Osteoblast (primary cell): ENCODE results near the gene TMPRSS11E. TPM values are rescaled to one million over a fixed set of nuclear protein-coding genes. Genes with fewer than 3 reads are reported as not detected.

Experiments used
- DNase-seq: peaks from one replicate; pipeline ENCODE4 v3.0.0; 2011; ENCODE audit warnings: low spot score, mixed read lengths; ENCODE audit not compliant: insufficient read length; ENCODE audit errors: missing footprints
- H2AFZ ChIP-seq: 2 replicates; pipeline ENCODE4 v1.6.0; 2011; ENCODE audit warnings: mild to moderate bottlenecking, low read length
- H3K27ac ChIP-seq: 2 replicates; pipeline ENCODE4 v1.5.1; 2011; ENCODE audit warnings: mild to moderate bottlenecking, low read depth, low read length, moderate library complexity
- H3K27me3 ChIP-seq: 2 replicates; pipeline ENCODE4 v1.6.0; 2012; ENCODE audit warnings: mild to moderate bottlenecking, control low read depth, inconsistent platforms, low read length, moderate library complexity; ENCODE audit not compliant: insufficient read depth
- H3K36me3 ChIP-seq: 2 replicates; pipeline ENCODE4 v1.5.1; 2011; ENCODE audit warnings: mild to moderate bottlenecking, low read length, control low read depth, moderate library complexity; ENCODE audit not compliant: insufficient read depth
- H3K4me1 ChIP-seq: 2 replicates; pipeline ENCODE4 v1.5.1; 2011; ENCODE audit warnings: mild to moderate bottlenecking, low read length, control low read depth, moderate library complexity; ENCODE audit not compliant: insufficient read depth
- H3K4me2 ChIP-seq: 2 replicates; pipeline ENCODE4 v1.6.0; 2011; ENCODE audit warnings: mild to moderate bottlenecking, low read length; ENCODE audit not compliant: insufficient read depth
- H3K4me3 ChIP-seq: fragments of 200-600 bp; sonication (generic); 3 replicates; pipeline ENCODE4 v1.5.1; 2012; ENCODE audit warnings: mild to moderate bottlenecking, low read length, inconsistent platforms; ENCODE audit not compliant: insufficient read depth
- H3K79me2 ChIP-seq: 2 replicates; pipeline ENCODE4 v1.6.0; 2012; ENCODE audit warnings: mild to moderate bottlenecking, low read length, control low read depth, inconsistent platforms; ENCODE audit not compliant: insufficient read depth
- H3K9me3 ChIP-seq: 2 replicates; pipeline ENCODE4 v1.5.1; 2011; ENCODE audit warnings: low read depth, low read length, control low read depth
- H4K20me1 ChIP-seq: 2 replicates; pipeline ENCODE4 v1.6.0; 2012; ENCODE audit warnings: mild to moderate bottlenecking, low read length, control low read depth; ENCODE audit not compliant: insufficient read depth
- total RNA-seq: library from RNA; depleted of rRNA; stranded (reverse); fragments of >200 nt; gene quantifications from 2 replicates; pipeline ENCODE4 v1.2.3, GENCODE V29; 2012
- TF ChIP-seq, protein P1 (sequence below): IDR thresholded peaks from 2 replicates; pipeline ENCODE4 v1.5.1; 2011; ENCODE audit warnings: mild to moderate bottlenecking, low read depth, low read length, moderate library complexity; ENCODE audit errors: extremely low read depth

TMPRSS11E gene
- total RNA-seq, 1 donor, result not detected

DNA sequence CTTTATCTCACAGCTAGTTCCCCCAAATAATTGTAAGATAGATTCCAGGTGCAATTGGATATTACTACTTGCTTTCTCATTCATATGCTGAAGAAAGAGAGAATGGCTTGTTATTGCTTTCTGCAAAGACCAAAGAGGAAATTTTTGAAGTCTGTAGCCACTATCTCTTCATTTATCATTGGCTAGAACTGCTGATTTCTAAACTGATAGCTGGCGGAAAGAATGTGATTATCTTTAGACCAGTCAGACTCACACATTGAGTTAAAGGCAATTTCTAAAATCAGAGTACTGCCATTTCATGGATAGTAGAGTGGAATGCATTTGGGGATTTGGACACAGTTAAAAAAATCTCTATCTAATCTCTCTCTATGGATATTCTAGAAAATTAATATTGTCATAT lies 12.4 kb upstream of the TMPRSS11E start:
- TF ChIP-seq, protein P1, sequence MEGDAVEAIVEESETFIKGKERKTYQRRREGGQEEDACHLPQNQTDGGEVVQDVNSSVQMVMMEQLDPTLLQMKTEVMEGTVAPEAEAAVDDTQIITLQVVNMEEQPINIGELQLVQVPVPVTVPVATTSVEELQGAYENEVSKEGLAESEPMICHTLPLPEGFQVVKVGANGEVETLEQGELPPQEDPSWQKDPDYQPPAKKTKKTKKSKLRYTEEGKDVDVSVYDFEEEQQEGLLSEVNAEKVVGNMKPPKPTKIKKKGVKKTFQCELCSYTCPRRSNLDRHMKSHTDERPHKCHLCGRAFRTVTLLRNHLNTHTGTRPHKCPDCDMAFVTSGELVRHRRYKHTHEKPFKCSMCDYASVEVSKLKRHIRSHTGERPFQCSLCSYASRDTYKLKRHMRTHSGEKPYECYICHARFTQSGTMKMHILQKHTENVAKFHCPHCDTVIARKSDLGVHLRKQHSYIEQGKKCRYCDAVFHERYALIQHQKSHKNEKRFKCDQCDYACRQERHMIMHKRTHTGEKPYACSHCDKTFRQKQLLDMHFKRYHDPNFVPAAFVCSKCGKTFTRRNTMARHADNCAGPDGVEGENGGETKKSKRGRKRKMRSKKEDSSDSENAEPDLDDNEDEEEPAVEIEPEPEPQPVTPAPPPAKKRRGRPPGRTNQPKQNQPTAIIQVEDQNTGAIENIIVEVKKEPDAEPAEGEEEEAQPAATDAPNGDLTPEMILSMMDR, result no peak
- Histone ChIP-seq H3K36me3 (no peaks in the 10 kb centered on the region), H2AFZ (no peak overlapping the region), H3K4me2 (no peak overlapping the region), H3K27me3 (no peaks in the 10 kb centered on the region), H3K9me3 (no peaks in the 10 kb centered on the region), H3K27ac (no peak overlapping the region), H3K4me1 (no peaks in the 10 kb centered on the region), H3K79me2 (no peaks in the 10 kb centered on the region), H3K4me3 (no peak overlapping the region), H4K20me1 (no peaks in the 10 kb centered on the region)
- no peak for DNase-seq

DNA sequence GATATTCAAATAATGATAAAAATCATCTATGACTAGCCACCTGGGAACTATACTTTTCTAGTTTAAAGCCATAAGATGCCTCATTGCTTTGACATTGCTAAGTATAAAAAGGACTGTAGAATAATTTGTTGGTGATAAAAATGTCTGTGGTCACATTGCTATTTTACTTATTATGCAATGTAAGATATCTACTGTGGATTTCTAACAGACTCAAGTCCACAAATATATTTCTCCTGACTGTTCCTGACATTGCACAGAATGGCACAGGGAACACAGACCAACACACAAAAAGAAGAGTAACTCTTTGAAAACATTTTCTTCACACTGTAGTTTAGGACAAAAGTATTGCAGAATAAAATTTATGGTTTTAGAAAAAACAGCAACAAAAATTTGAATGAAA lies 2.2 kb upstream of the TMPRSS11E start:
- Histone ChIP-seq H3K4me3 (no peak overlapping the region), H3K4me1 (no peaks in the 10 kb centered on the region), H3K9me3 (no peaks in the 10 kb centered on the region), H2AFZ (no peak overlapping the region), H3K79me2 (no peaks in the 10 kb centered on the region), H3K36me3 (no peaks in the 10 kb centered on the region), H3K27ac (no peak overlapping the region), H4K20me1 (no peaks in the 10 kb centered on the region), H3K27me3 (no peaks in the 10 kb centered on the region), H3K4me2 (no peak overlapping the region)
- no peak for DNase-seq
- TF ChIP-seq, protein P1, result no peak

DNA sequence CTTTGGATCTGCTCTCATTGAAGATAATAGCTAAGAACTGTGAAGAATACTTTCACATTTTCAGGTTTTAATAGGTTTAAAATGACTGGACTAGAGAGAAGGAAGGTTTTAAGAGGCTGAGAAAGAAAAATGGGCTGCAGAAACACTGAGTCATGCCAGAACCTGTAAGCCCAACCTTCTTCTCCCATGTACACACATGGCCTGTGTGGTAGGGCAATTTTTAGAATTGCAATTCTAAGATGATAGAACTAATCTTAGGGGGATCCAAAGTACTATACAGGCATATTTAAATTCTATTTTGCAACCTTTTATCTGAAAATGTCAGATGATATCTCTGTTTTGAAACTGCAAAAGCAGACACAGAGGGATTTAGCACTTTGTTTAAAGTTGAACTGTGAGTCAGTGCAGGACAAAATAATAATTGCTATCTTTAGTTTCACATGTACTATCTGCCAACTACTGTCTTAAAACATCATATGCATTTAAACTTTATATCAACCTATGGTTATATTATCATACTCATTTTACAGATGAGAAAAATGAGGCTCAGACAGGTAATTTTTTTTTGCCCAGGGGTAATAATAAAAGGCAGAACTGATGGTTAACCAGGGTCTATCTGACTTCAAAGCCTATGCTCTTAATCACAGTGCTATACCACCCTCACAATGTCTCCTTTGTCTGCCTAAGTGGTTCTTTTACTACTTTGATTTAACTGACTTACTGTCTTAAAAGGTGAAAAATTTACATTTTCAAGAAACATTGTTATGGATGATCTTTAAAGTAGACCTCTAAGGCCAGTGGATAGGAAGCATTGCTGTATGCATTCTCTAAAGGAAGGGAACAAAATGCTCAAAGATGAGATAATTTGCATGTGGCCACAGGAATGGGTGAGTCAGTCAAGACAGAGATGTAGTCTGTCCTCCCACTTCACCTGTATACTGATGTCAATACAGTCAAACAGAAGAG lies 4.3 kb downstream of the TMPRSS11E start:
- DNase-seq, result no peak

DNA sequence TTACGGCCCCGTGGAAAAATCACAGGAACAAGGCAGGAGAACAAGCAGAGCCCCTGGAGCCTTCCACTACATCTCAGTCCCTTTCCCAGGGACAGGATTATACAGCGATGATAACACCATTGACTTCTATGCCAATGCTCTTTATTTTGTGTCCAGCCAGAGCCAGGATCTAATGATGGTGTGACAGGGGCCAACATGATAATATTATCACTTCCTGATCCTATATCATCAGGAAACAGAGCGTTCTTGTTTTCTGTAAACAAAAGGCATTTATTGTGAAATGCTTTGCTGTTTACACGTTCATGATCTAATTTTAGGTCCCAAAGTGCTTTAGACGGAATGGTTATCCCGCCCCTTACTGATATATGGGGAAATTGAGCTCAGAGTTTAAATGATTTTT lies 12.8 kb downstream of the TMPRSS11E start:
- TF ChIP-seq, protein P1, result no peak
- H2AFZ ChIP-seq, result no peak overlapping the region

More for the DNA sequence above, 4.3 kb downstream of the TMPRSS11E start:
- H3K79me2 ChIP-seq, result no peaks in the 10 kb centered on the region
- H3K4me3 ChIP-seq, result no peak overlapping the region
- no peak overlapping the region for H3K27ac ChIP-seq
- no peaks in the 10 kb centered on the region for H3K27me3 ChIP-seq
- no peaks in the 10 kb centered on the region for H3K9me3 ChIP-seq
- H3K4me1 ChIP-seq, result no peaks in the 10 kb centered on the region
- H2AFZ ChIP-seq, result no peak overlapping the region
- no peak overlapping the region for H3K4me2 ChIP-seq
- no peaks in the 10 kb centered on the region for H3K36me3 ChIP-seq
- H4K20me1 ChIP-seq, result no peaks in the 10 kb centered on the region
- TF ChIP-seq, protein P1, result no peak

More for the DNA sequence above, 12.8 kb downstream of the TMPRSS11E start:
- Histone ChIP-seq H3K4me1 (peaks cover 6% of the 10 kb centered on the region), H3K4me3 (no peak overlapping the region), H3K9me3 (no peaks in the 10 kb centered on the region), H3K27me3 (no peaks in the 10 kb centered on the region), H4K20me1 (no peaks in the 10 kb centered on the region), H3K79me2 (no peaks in the 10 kb centered on the region), H3K4me2 (no peak overlapping the region), H3K27ac (no peak overlapping the region), H3K36me3 (no peaks in the 10 kb centered on the region)
- no peak for DNase-seq
